C4-2B (cell line): ENCODE data around the gene EVI5.
"Not testable (repeated sequence)": the region's sequence is repeated elsewhere in the genome, so short reads cannot be mapped to it uniquely, and the experiment has no call there.

Experiments
- H3K27ac ChIP-seq: fragments of 450-650 bp; 2 replicates; pipeline ENCODE4 v1.5.1; 2017
- ZFX ChIP-seq: fragments of 450-650 bp; IDR thresholded peaks from 2 replicates; pipeline ENCODE4 v1.6.1; 2017
- TF ChIP-seq, protein P1 (sequence below): fragments of 450-650 bp; conservative IDR thresholded peaks from 2 replicates; pipeline ENCODE4 v1.5.1; 2017; ENCODE audit warnings: mild to moderate bottlenecking

The EVI5 gene

DNA sequence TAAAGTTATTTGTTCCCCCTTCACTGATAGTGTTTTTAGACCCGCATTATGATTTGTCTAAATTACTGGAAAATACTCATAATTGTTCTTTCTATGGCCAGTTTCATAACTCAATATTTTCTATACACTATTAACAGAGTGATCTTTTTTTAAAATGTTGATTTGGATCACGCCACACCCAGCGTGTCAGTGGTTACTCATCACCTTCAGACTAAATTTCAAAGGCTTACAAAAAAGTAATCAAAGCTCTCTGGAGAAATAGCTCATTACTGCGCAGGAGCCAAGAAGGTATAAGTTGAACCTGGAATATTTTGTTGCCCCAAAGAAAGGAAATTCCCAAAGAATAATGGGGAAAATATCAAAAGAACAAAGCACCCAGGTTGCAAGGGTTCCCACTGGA lies 104.9 kb downstream of the EVI5 start:
- H3K27ac ChIP-seq: no peak overlapping the region
- TF ChIP-seq, protein P1, sequence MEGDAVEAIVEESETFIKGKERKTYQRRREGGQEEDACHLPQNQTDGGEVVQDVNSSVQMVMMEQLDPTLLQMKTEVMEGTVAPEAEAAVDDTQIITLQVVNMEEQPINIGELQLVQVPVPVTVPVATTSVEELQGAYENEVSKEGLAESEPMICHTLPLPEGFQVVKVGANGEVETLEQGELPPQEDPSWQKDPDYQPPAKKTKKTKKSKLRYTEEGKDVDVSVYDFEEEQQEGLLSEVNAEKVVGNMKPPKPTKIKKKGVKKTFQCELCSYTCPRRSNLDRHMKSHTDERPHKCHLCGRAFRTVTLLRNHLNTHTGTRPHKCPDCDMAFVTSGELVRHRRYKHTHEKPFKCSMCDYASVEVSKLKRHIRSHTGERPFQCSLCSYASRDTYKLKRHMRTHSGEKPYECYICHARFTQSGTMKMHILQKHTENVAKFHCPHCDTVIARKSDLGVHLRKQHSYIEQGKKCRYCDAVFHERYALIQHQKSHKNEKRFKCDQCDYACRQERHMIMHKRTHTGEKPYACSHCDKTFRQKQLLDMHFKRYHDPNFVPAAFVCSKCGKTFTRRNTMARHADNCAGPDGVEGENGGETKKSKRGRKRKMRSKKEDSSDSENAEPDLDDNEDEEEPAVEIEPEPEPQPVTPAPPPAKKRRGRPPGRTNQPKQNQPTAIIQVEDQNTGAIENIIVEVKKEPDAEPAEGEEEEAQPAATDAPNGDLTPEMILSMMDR: no peak
- TF ChIP-seq ZFX: no peak

GRCh38 chr1:92663775-92664174 lies 121.1 kb downstream of the EVI5 start:
- no peak for TF ChIP-seq ZFX
- TF ChIP-seq, protein P1: no peak
- no peak overlapping the region for H3K27ac ChIP-seq

- TF ChIP-seq, protein P1: no peak
- no peak for TF ChIP-seq ZFX
These were observed 122.9 kb downstream of the EVI5 start for GRCh38 chr1:92662048-92662447.

GRCh38 chr1:92657701-92658100 lies 127.2 kb downstream of the EVI5 start:
- no peak for TF ChIP-seq ZFX
- no peak overlapping the region for H3K27ac ChIP-seq

More at GRCh38 chr1:92662048-92662447, 122.9 kb downstream of the EVI5 start:
- H3K27ac ChIP-seq: no peak overlapping the region

DNA sequence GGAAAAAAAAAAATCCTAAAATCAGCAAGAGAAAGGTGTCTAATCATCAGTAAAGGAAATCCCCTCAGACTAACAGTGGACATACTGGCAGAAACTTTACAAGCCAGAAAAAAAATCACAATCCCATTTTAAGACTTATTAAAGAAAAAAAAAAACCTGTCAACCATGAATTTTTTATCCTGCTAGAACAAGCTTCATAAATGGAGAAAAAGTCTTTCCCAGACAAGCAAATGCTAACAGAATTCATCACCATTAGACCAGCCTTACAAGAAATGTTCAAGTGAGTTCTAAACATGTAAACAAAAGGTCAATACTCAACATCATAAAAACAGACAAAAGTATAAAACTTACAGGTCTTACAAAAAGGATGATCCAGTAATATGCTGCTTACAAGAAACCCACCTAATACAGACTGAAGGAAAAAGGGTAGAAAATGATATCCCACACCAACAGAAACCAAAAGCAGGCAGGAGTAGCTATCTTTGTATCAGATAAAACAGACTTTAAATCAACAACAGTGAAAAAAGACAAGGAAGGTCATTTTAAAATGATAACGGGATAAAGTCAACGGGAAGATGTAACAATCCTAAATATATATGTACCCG lies 129.6 kb downstream of the EVI5 start:
- H3K27ac ChIP-seq: no peak overlapping the region
- no peak for TF ChIP-seq ZFX
- TF ChIP-seq, protein P1: no peak

DNA sequence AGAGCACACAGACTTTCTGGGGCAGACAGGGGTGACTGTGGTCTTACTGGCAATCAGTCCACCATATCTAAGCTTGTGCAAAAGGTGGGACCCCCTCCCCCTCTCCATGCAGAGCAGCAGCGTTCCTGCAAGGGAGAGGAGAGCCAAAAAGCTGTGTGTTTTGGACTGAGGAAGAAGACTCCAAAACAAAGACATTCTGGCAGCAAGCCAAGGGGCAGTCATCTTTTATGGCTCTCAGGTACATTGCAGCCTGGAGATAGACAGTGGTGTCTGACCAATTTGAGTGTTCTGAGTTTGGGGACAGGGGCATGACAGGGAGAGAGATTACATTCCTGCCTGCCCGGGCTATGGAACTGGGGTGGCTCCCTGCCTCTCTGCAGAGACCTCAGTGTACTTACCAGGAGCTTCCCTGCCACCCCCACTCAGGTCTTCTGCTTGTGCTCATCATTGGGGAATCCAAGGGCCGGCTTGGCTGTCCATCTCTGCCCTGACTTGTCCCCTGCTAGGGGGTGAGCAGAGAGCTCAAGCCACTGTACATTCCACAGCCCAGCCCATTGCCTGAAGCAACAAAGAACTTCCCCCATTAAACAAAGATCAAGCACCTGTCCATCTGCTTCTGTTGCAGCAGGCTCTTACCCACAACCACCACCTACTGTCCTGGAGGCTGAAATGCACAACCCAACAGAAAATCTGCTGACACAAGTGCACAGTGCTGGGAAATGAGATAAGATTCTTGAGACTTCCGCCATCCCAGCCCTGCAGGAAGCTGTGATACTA lies 131.1 kb downstream of the EVI5 start:
- TF ChIP-seq, protein P1: no peak
- no peak for TF ChIP-seq ZFX
- H3K27ac ChIP-seq: no peak overlapping the region

GRCh38 chr1:92640686-92641085 lies 144.2 kb downstream of the EVI5 start:
- H3K27ac ChIP-seq: not testable (repeated sequence)

- H3K27ac ChIP-seq: no peak overlapping the region
- TF ChIP-seq ZFX: no peak
- TF ChIP-seq, protein P1: no peak
These were observed 146.4 kb downstream of the EVI5 start for GRCh38 chr1:92638498-92638897.

- not testable (repeated sequence) for H3K27ac ChIP-seq
These were observed 149.7 kb downstream of the EVI5 start for GRCh38 chr1:92635203-92635602.
